NCI-H1436 (cell line): Measurements from ENCODE around the gene GALNT14.

Source experiments
- DNase-seq: peaks from one replicate; lab custom pipeline; 2025; lab: John Stamatoyannopoulos, UW

The GALNT14 gene

DNA sequence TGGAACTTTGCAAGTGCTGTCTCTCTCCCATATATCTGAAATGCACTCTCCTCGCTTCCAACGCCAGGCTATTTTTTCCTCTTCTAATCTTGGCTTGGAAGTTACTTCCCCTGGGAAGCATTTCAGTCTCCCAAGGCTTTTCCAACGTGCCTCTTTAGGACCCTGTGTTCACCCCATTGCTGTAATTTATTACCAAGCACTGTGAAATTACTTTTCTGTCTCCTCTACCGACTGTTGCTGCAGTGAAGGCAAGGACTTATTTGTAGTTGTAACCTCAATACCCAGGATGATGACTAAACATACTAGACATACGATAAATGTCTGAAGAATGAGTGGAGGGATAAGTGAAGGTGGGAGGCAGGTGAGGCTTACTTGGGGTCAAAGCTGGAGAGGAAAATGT is 163.7 kb downstream of the GALNT14 start:
- DNase-seq, result no peak

GRCh38 chr2:30974092-30974491 is 164.1 kb downstream of the GALNT14 start:
- DNase-seq, result no peak

DNA sequence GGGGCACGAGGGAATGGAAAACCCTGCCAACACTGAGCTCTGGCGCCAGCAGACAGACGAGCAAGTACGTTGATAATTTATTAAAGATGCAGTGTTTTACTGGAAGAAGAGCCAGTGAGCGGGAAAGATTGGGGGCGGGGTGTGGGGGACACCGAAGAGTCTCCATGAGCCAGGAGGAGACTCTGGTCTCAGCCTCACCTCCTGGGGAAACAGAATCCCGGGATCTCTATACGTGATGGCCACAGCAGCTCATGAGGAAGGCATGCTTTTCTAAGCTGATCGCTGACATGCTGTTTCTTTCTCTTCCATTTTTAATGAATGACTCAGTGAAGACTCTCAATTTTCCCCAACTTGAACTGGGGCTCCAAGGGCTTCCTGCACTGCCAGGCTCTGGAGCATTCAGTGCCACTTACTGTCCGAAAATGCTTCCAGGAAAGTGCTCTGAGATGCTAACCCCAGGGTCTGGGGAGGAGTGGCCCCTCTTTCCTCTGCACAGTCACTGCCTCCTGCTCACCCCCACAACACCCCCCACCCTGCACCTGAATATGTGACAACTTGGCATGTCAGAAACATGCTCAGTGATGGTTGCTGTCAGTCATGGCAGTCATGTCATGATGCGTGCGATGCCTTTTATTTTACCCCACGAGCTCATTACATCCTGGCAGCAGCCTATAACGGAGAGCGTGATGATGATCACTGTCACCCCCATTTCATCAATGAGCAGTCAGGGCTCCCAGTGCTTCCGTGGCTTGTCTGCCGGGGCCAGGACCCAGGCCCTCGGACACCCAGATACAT is 166.8 kb downstream of the GALNT14 start:
- DNase-seq, result no peak

DNA sequence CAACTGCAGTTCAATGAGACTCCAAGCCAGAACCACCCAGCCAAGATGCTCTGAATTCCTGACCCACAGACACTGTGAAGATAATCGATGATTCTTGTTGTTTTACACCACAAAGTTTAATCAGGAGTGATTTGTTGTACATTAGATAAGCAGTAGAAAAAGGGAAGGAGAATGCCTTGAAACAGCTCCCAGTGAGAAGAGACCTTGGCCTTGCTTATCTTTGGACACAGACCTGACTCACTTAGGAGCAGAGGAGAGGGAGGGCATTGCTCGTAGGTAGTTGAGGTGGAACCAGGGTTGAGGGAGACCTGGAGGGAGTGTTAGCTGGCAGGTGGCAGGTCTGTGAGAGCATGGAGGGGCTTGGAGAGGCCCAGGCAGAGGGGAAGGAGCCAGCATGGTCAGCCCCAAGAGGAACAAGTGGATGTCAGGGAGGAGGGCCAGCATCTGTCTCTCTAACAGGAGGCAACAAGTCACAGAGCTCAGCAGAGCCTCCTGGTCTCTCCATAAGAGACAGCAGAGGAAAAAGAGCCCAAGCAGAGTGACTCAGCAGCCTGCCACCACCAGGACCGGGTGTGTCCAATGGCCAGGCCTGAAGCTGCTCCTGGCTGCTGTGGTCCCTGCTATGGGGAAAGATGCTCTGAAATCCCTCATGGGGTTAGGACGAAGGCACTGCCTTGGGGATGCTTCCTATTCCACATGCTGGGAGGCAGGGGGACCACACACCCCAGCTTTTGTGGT is 169.4 kb downstream of the GALNT14 start:
- no peak for DNase-seq

DNA sequence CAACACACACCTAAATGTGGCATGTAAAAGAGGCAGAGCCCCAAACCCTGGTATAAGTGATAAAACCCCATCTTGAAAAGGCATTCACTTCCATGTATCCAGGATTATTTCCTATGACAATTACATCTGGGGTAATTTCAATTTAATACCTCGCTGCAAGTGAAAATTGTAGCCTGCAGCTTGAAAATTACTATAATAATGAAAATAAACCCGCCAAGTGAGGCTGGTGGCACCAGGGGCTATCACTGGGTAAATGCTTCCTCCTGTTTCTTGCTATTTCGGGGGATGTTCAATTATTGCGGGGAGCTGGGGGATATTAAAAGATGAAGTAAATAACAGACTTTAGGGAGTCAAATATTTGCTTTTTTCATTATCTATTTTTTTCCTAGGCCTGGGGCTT is 171.5 kb downstream of the GALNT14 start:
- no peak for DNase-seq

DNA sequence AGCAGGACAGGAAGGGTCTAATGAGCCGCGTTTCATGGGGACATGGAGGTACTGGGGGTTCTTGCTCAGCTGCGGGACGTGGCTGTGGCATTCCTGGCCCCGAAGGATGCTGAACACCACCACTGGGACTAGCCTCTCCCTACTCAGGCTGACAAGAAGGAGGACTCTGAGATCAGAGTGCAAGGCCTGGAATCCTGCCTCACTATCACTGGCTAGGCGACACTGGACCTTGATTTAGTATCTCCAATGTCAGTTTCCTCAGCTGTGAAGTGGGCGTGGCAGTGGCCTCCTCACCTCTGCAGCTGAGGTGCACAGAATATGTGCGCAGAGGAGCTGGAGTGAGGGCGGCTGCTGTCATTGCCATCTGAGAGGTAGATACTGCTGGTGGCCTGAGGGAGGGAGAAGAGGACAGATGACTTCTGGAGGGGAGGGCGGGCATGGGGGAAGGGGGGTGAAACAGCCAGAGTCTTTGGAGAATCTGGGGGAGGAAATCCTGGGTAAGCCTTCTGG is 173.2 kb downstream of the GALNT14 start:
- DNase-seq, result no peak

- DNase-seq, result peak; percentile 46
Measured at GRCh38 chr2:30964334-30965005, 173.8 kb downstream of the GALNT14 start.

DNA sequence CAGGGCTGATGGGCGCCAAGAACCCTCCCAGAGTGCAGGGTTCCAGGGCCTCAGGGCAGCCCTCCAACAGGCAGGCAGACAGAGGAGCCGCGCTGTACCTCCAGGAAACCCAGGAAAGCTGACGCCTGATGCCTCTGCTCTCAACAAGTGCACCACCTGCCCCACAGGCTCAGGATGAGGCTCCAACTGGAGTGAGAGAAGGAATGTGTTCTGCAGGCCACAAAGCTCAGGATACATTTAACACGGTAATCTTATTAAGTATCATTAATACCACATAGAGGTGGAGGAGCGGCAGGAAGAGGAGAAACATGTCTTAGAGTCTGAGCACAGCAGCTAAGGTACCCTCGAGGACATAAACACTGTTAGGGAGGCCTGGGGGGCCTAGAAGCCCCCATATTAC is 175.1 kb downstream of the GALNT14 start:
- DNase-seq, result no peak

DNA sequence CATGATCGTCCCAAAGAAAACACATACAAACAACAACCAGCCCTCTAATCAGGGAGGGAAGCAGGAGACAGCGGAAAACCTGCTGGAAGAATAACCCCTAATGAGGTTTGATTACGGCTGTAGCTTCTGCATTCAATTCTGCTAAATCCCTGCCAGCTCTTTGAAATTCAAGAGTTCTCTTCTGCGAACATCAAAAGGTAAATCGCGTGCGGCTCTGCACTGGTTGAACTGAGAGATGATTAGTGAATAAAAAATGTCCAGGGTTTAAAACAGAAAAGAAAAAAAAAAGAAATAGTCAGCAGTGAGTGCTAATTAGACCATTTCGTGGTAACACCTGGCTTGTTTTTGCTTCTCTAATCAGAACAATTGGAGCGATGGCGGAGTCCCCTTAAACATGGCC is 178.0 kb downstream of the GALNT14 start:
- DNase-seq, result peak; percentile 16

DNA sequence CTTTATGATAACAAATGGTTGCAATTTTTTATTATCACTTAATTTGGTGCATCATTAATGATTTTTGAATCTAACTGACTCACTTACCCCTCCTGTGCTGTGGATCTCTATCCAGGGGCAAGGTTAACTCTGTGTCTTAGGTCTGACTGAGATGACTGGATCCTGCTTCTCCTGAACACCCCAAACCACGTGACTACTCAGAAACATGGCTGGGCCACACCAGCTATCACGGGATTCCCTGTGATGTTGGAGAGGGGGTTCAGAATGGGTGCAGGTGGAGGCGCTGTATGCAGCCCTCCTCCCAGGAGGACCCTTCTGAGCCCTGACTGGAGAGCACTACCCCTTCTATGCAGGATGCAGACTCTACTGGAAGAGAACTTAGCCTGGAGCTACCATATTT is 178.6 kb downstream of the GALNT14 start:
- no peak for DNase-seq

GRCh38 chr2:30958918-30959265 is 179.3 kb downstream of the GALNT14 start:
- DNase-seq, result no peak

DNA sequence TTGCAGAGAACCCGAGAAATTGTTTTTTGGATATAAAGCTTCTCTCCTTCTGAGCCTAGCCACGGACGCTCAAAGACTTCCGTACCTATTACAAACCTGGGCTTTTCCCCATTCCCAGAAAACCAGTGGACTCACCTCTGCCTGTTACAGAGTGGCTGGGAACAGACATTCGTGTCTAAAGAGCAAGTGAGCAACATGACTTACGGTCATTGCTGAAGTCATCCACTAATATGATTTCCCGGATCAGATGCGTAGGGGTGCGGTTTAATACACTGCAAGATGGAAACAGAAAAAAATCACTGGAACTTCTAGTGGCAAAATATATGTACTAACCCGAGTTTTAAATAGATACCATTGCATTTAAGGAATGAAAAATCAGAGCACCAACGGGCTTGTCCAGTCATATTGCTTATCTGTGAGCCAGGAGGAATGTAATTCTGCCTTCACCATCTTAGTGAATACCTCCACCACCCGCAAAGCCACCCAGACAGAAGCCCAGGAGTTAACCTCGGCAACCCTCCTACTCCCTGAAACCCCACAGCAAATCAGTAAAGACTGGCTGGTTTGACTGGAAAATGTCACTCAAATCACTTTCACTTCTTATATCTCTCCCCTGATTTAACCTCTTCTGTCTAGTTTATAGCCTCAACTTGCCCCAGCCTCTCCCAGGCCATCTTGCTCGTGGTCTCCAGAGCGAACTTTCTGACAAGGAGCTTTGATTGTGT is 179.9 kb downstream of the GALNT14 start:
- DNase-seq, result no peak

DNA sequence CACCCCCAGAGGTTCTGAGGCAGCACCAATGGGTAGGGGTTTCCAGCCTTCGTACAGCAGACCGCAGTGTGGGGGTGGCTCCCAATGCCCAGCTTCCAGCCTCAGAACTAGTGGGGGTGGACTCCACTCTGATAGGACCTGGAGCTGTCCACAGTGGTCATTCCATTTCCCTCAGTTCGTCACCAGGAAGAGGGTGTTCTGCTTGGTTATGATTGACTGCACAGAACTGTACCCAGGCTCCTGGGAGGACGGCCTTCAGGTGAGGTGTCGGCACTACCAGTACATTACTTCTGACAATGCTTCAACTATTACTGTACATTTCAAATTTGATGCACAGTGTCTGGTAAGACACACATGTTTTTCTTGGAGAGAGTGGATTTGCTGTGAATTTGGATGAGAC is 180.6 kb downstream of the GALNT14 start:
- no peak for DNase-seq

- no peak for DNase-seq
Measured at GRCh38 chr2:30956995-30957394, 181.2 kb downstream of the GALNT14 start.

DNA sequence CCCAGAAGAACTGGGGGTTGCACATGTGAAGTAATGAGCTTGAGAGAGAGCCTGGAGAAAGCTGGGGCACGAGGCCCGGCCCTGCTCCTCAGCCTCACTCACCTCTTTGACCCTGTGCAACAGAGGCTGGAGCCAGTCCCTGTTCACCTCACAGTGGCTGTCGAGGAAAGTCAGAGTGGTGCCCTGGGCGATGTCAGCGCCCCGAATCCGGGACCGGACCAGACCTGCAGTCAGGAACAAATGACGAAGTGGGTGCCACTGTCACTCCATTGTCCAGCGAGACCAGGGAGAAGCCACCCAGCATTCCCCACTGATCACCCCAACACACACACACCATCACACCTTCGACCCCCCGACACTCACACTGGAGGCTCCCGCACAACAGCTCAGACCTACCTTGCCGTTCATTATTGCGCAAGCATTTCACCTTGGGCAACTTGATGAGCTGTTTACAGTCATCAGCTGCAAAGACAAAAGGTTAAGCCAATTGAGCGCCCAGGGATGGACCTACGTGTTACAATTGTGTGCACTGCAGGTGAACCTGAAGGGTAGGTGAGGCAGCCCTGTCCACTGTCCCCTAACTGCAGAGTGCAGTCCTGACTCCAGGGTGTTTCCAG is 182.6 kb downstream of the GALNT14 start:
- no peak for DNase-seq

GRCh38 chr2:30950339-30950738 is 187.9 kb downstream of the GALNT14 start:
- DNase-seq, result no peak

- DNase-seq, result no peak
Measured at GRCh38 chr2:30949435-30949834, 188.8 kb downstream of the GALNT14 start.

GRCh38 chr2:30948857-30949256 is 189.4 kb downstream of the GALNT14 start:
- no peak for DNase-seq

GRCh38 chr2:30948130-30948529 is 190.1 kb downstream of the GALNT14 start:
- no peak for DNase-seq

DNA sequence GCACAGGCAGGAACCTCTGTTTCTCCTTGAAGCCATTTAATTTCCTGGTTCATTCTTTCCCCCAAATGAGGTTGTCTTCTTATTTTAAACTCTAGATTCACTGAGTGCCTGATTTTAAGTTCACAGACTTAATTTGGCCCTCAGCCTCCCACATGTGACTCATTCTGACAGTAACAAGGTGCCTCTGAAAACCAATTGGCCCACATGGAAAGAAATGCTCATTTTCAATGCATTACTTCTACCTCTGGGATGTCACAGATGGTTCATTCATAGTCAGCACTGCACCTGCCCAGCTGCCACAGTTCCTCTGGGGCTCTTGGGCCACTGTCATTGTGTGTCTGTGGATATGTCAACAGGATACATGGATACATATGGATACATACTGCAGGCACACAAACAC is 190.6 kb downstream of the GALNT14 start:
- no peak for DNase-seq

GRCh38 chr2:30942419-30942818 is 195.8 kb downstream of the GALNT14 start:
- no peak for DNase-seq

DNA sequence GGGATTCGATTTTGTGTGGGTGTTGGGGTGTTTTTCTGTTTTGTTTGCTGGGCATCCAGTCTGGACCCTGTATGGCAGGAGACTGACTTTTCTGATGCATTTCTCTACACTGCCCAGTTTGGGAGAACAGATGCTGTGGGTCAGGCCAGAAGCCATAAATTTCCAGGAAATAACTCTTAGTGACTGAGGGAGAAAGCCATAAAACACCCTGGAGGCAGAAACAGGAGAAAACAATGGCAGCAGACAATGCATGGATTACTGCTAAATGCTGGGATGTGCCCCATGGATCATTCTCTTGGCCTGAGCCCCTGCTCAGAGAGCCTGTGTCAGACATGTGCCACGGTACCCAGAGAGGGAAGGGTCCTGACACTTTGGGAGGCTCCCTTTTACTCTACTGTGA is 197.4 kb downstream of the GALNT14 start:
- DNase-seq, result no peak
